Mesendoderm (in vitro differentiated cells): Measurements from ENCODE around the gene CDC7.

Source experiments
- DNase-seq: peaks from one replicate; pipeline ENCODE4 v3.0.0; 2013
- H2AK5ac ChIP-seq: 2 replicates; pipeline ENCODE4 v1.6.1; 2013; ENCODE audit warnings: low read length, inconsistent platforms
- H2BK120ac ChIP-seq: 2 replicates; pipeline ENCODE4 v1.6.1; 2013; ENCODE audit warnings: low read depth, mild to moderate bottlenecking, low read length, moderate library complexity, mixed read lengths
- H2BK15ac ChIP-seq: replicated peaks from 2 replicates; pipeline ENCODE4 v1.6.1; 2013; ENCODE audit warnings: low read depth, mild to moderate bottlenecking, moderate library complexity
- H2BK5ac ChIP-seq: 2 replicates; pipeline ENCODE4 v1.6.1; 2013; ENCODE audit warnings: low read length, inconsistent platforms
- H3K18ac ChIP-seq: 2 replicates; pipeline ENCODE4 v1.6.1; 2013; ENCODE audit warnings: mild to moderate bottlenecking, low read length, mixed read lengths
- H3K23ac ChIP-seq: one replicate; pipeline ENCODE4 v1.6.1; 2013; ENCODE audit warnings: low read length
- H3K27ac ChIP-seq: 2 replicates; pipeline ENCODE4 v1.5.1; 2013; ENCODE audit warnings: low read depth, mild to moderate bottlenecking, inconsistent platforms, low read length, moderate library complexity
- H3K27me3 ChIP-seq: 2 replicates; pipeline ENCODE4 v1.6.1; 2013; ENCODE audit warnings: low read length, control low read depth, mild to moderate bottlenecking, inconsistent platforms; ENCODE audit not compliant: insufficient read depth, poor library complexity
- H3K36me3 ChIP-seq: 2 replicates; pipeline ENCODE4 v1.6.1; 2013; ENCODE audit warnings: low read length, inconsistent platforms; ENCODE audit not compliant: control insufficient read depth, insufficient read depth
- H3K4ac ChIP-seq: one replicate; pipeline ENCODE4 v1.6.1; 2013; ENCODE audit warnings: low read depth, mild to moderate bottlenecking, low read length, moderate library complexity
- H3K4me1 ChIP-seq: 2 replicates; pipeline ENCODE4 v1.6.1; 2013; ENCODE audit warnings: low read depth, low read length, inconsistent platforms; ENCODE audit not compliant: control insufficient read depth
- H3K4me2 ChIP-seq: 2 replicates; pipeline ENCODE4 v1.6.1; 2013; ENCODE audit warnings: low read length
- H3K4me3 ChIP-seq: 2 replicates; pipeline ENCODE4 v1.5.1; 2013; ENCODE audit warnings: mild to moderate bottlenecking, low read length
- H3K56ac ChIP-seq: one replicate; pipeline ENCODE4 v1.6.1; 2013; ENCODE audit warnings: low read length
- H3K79me1 ChIP-seq: 2 replicates; pipeline ENCODE4 v1.6.1; 2013; ENCODE audit warnings: low read length, inconsistent platforms
- H3K79me2 ChIP-seq: 2 replicates; pipeline ENCODE4 v1.6.1; 2013; ENCODE audit warnings: mild to moderate bottlenecking, low read length; ENCODE audit not compliant: control insufficient read depth, insufficient read depth
- H3K9ac ChIP-seq: 2 replicates; pipeline ENCODE4 v1.6.1; 2013; ENCODE audit warnings: low read length, inconsistent platforms
- H4K5ac ChIP-seq: one replicate; pipeline ENCODE4 v1.6.1; 2013; ENCODE audit warnings: low read length
- H4K8ac ChIP-seq: one replicate; pipeline ENCODE4 v1.6.1; 2013; ENCODE audit warnings: low read depth, mild to moderate bottlenecking, control low read depth, low read length, moderate library complexity
- WGBS: extraction: QIAGEN DNeasy Blood & Tissue Kit; methylation state at CpG from one replicate; pipeline ENCODE4 v1.1.7; 2013; ENCODE audit warnings: low lambda C conversion rate, missing lambda C conversion rate; ENCODE audit not compliant: insufficient coverage; ENCODE audit errors: extremely low coverage; 5-methylcytosine and 5-hydroxymethylcytosine counted together

Gene CDC7

GRCh38 chr1:91503332-91503900 is 2.8 kb downstream of the CDC7 start:
- Histone ChIP-seq H3K4me1 (peaks cover 4% of the 10 kb centered on the region), H3K79me1 (peaks cover 4% of the 10 kb centered on the region), H3K56ac (no peak overlapping the region), H2AK5ac (no peak overlapping the region), H3K23ac (no peak overlapping the region), H4K5ac (no peak overlapping the region), H3K27me3 (no peaks in the 10 kb centered on the region), H3K4me2 (no peak overlapping the region), H3K4ac (no peak overlapping the region), H3K4me3 (no peak overlapping the region), H3K18ac (no peak overlapping the region), H4K8ac (no peak overlapping the region), H3K79me2 (peaks cover 9% of the 10 kb centered on the region), H3K9ac (no peak overlapping the region), H2BK120ac (no peak overlapping the region), H2BK5ac (no peak overlapping the region), H3K27ac (no peak overlapping the region), H3K36me3 (no peaks in the 10 kb centered on the region), H2BK15ac (no peak overlapping the region)
- no peak for DNase-seq

GRCh38 chr1:91503975-91504530 is 3.4 kb downstream of the CDC7 start:
- Histone ChIP-seq H3K18ac (no peak overlapping the region), H3K79me1 (peaks cover 4% of the 10 kb centered on the region), H2BK5ac (no peak overlapping the region), H3K23ac (no peak overlapping the region), H2BK120ac (no peak overlapping the region), H4K8ac (no peak overlapping the region), H3K9ac (no peak overlapping the region), H3K27me3 (no peaks in the 10 kb centered on the region), H3K27ac (no peak overlapping the region), H2AK5ac (no peak overlapping the region), H3K4me3 (no peak overlapping the region), H3K4ac (no peak overlapping the region), H3K36me3 (no peaks in the 10 kb centered on the region), H4K5ac (no peak overlapping the region), H3K56ac (no peak overlapping the region), H3K4me1 (peaks cover 4% of the 10 kb centered on the region), H3K79me2 (peaks cover 9% of the 10 kb centered on the region), H2BK15ac (no peak overlapping the region), H3K4me2 (no peak overlapping the region)
- WGBS: no CpG with 5 or more reads among the region's 1 CpG
- DNase-seq: no peak

DNA sequence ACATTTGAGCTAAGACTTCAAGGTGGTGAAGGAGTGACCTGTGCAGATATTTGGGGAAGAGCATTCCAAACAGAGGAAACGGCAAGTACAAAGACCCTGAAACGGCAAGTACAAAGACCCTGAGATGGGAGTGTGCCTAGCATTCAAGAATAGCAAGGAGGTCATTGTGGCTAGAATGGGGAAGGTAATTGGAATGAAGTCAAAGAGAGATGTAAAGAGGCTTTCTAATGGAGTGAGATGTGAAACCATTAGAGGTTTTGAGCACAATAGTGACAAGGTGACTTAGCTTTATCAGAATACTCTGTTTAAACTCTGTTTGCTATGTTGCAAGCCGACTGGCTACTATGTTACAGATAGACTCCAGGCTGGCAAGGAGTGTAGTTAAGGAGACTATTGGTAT is 4.4 kb downstream of the CDC7 start:
- H4K5ac ChIP-seq: no peak overlapping the region
- H4K8ac ChIP-seq: no peak overlapping the region
- H3K36me3 ChIP-seq: no peaks in the 10 kb centered on the region
- no peak overlapping the region for H2BK120ac ChIP-seq
- no peak overlapping the region for H3K4ac ChIP-seq
- H3K56ac ChIP-seq: no peak overlapping the region
- no peak overlapping the region for H2AK5ac ChIP-seq
- WGBS: no CpG with 5 or more reads among the region's 3 CpGs
- H3K79me1 ChIP-seq: peaks cover 4% of the 10 kb centered on the region
- H3K4me3 ChIP-seq: no peak overlapping the region
- peaks cover 9% of the 10 kb centered on the region for H3K79me2 ChIP-seq
- no peak overlapping the region for H3K9ac ChIP-seq
- H3K27ac ChIP-seq: no peak overlapping the region
- H3K27me3 ChIP-seq: no peaks in the 10 kb centered on the region
- no peak overlapping the region for H3K23ac ChIP-seq
- no peak for DNase-seq
- H3K4me1 ChIP-seq: peaks cover 4% of the 10 kb centered on the region
- no peak overlapping the region for H3K4me2 ChIP-seq
- no peak overlapping the region for H2BK5ac ChIP-seq
- H2BK15ac ChIP-seq: no peak overlapping the region
- H3K18ac ChIP-seq: no peak overlapping the region

DNA sequence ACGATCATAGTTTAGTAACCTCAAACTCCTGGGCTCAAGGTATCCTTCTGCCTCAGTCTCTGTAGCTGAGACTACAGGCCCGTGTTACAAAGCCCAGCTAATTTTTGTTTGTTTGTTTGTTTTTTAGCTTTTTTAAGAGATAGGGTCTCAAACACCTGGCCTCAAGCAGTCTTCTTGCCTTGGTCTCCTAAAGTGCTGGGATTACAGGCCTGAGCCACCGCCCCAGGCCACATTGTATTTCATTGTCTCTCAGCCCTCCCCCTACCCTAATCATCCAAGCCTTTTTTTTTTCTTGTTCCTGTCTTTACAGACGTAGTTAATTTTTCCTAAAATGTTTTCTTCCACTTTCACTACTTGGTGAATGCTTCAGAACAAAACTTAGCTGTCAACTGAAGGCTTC is 5.4 kb downstream of the CDC7 start:
- H3K56ac ChIP-seq: no peak overlapping the region
- WGBS: no CpG with 5 or more reads among the region's 4 CpGs

DNA sequence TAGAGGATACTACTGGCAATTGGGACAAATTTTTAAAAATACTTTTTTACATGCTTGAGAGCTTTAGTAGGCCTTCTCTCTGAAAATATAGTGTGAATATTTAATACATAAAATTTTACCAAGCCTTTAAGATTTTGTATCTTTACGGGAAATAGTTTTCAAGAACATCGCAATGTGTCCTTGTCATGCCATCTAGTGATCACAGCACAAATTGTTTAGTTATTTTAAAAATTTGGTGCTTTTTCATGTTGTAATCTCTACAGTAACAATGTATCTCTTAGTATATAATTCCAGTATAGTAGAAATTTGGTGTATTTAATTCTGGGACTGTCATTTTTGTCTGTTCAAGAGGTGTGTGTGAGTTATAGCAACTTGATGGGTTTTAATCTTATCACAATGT is 6.7 kb downstream of the CDC7 start:
- no peak overlapping the region for H3K23ac ChIP-seq
- H3K79me1 ChIP-seq: peaks cover 4% of the 10 kb centered on the region
- no CpG with 5 or more reads among the region's 2 CpGs for WGBS
- no peak overlapping the region for H3K9ac ChIP-seq
- no peak overlapping the region for H2AK5ac ChIP-seq
- no peak overlapping the region for H2BK5ac ChIP-seq
- H3K4me3 ChIP-seq: no peak overlapping the region
- H3K4me1 ChIP-seq: peaks cover 2% of the 10 kb centered on the region
- no peak overlapping the region for H3K4me2 ChIP-seq
- no peak overlapping the region for H3K27ac ChIP-seq
- H3K56ac ChIP-seq: no peak overlapping the region
- no peak overlapping the region for H2BK15ac ChIP-seq
- H2BK120ac ChIP-seq: no peak overlapping the region
- H4K8ac ChIP-seq: no peak overlapping the region
- DNase-seq: no peak
- H4K5ac ChIP-seq: no peak overlapping the region
- H3K4ac ChIP-seq: no peak overlapping the region
- no peaks in the 10 kb centered on the region for H3K27me3 ChIP-seq
- H3K36me3 ChIP-seq: no peaks in the 10 kb centered on the region
- peaks cover 8% of the 10 kb centered on the region for H3K79me2 ChIP-seq
- no peak overlapping the region for H3K18ac ChIP-seq

More for the DNA sequence above, 5.4 kb downstream of the CDC7 start:
- H2AK5ac ChIP-seq: no peak overlapping the region
- no peaks in the 10 kb centered on the region for H3K36me3 ChIP-seq
- H3K18ac ChIP-seq: peak overlapping the region; percentile 68
- H2BK5ac ChIP-seq: no peak overlapping the region
- no peaks in the 10 kb centered on the region for H3K27me3 ChIP-seq
- no peak overlapping the region for H4K8ac ChIP-seq
- no peak overlapping the region for H3K4me2 ChIP-seq
- H3K23ac ChIP-seq: no peak overlapping the region
- H3K4me1 ChIP-seq: peaks cover 2% of the 10 kb centered on the region
- no peak overlapping the region for H4K5ac ChIP-seq
- no peak overlapping the region for H2BK120ac ChIP-seq
- H2BK15ac ChIP-seq: no peak overlapping the region
- no peak overlapping the region for H3K27ac ChIP-seq
- H3K79me2 ChIP-seq: peaks cover 9% of the 10 kb centered on the region
- H3K79me1 ChIP-seq: peaks cover 4% of the 10 kb centered on the region
- H3K9ac ChIP-seq: no peak overlapping the region
- DNase-seq: peak; percentile 45
- peak overlapping the region; percentile 81 for H3K4ac ChIP-seq
- H3K4me3 ChIP-seq: no peak overlapping the region

DNA sequence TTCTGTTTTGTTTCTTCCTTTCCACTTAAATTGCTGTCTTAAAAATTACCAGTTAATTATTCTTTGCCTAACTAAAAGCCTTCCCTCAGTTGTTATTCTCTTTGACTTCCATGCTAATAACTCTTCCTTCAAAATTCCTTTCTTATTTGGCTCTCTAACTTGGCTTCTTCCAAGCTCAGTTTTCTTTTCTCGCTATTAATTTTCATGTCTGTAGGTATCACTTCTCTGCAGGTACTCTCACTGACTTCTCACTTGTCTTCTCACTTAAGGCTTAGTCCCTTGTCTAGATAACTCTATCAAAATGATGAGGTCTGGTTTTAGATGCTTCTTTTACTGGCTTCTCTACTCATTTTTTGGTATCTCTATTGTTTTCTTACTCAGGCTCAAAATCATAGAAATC is 10.1 kb downstream of the CDC7 start:
- H3K56ac ChIP-seq: no peak overlapping the region
- no peaks in the 10 kb centered on the region for H3K4me1 ChIP-seq
- H2BK120ac ChIP-seq: no peak overlapping the region
- H2AK5ac ChIP-seq: no peak overlapping the region
- no peak overlapping the region for H3K4me2 ChIP-seq
- WGBS: no CpG with 5 or more reads among the region's 1 CpG
- H3K4me3 ChIP-seq: no peak overlapping the region
- H3K18ac ChIP-seq: no peak overlapping the region
- H3K27me3 ChIP-seq: no peaks in the 10 kb centered on the region
- no peak overlapping the region for H3K4ac ChIP-seq
- H3K79me1 ChIP-seq: no peaks in the 10 kb centered on the region
- H3K23ac ChIP-seq: no peak overlapping the region
- H3K9ac ChIP-seq: no peak overlapping the region
- no peak overlapping the region for H4K8ac ChIP-seq
- H3K36me3 ChIP-seq: no peaks in the 10 kb centered on the region
- H2BK15ac ChIP-seq: no peak overlapping the region
- no peaks in the 10 kb centered on the region for H3K79me2 ChIP-seq
- H4K5ac ChIP-seq: no peak overlapping the region
- no peak overlapping the region for H3K27ac ChIP-seq
- H2BK5ac ChIP-seq: no peak overlapping the region
- no peak for DNase-seq
